Measurements from ENCODE around the gene TBL3.
A peak's percentile ranks its signal among the peaks of the same experiment; 100 is the strongest.

Gene TBL3

GRCh38 chr16:2004795-2005517 is 33.1 kb downstream of the TBL3 start:
- H3K9ac ChIP-seq (ENCODE audit: low read depth, low read length, poor library complexity, severe bottlenecking), result no peak overlapping the region
- no peak overlapping the region for H3K4me2 ChIP-seq (ENCODE audit: low read depth, low read length, poor library complexity, severe bottlenecking)
- H2AFZ ChIP-seq (ENCODE audit: low read length), result no peak overlapping the region
- H3K36me3 ChIP-seq (ENCODE audit: insufficient read depth, low read length), result peaks cover 26% of the 10 kb centered on the region; the same call in 1 of the 2 replicates
- H3K4me3 ChIP-seq (ENCODE audit: low read length, poor library complexity, severe bottlenecking), result no peak overlapping the region
- H3K27me3 ChIP-seq (ENCODE audit: insufficient read depth, low read length, poor library complexity, severe bottlenecking), result no peaks in the 10 kb centered on the region
- peaks cover 4% of the 10 kb centered on the region for H3K4me1 ChIP-seq (ENCODE audit: insufficient read depth, low read length, poor library complexity, severe bottlenecking)
- no peaks in the 10 kb centered on the region for H3K9me2 ChIP-seq (replicated peaks; ENCODE audit: low read depth, low read length)
- H4K20me1 ChIP-seq (ENCODE audit: insufficient read depth, low read length, poor library complexity, severe bottlenecking), result peaks cover 21% of the 10 kb centered on the region
- no peaks in the 10 kb centered on the region for H3F3A ChIP-seq (ENCODE audit: low read depth)
- H3K79me2 ChIP-seq (ENCODE audit: insufficient read depth, low read length), result peaks cover 55% of the 10 kb centered on the region
- no peak for TF ChIP-seq CTCF (conservative IDR thresholded peaks at IDR 0.05; ENCODE audit: low read length)
- no peak for TF ChIP-seq EZH2phosphoT487 (IDR thresholded peaks at IDR 0.05; ENCODE audit: borderline replicate concordance)
- H3K9me3 ChIP-seq (ENCODE audit: insufficient read depth, low read depth, low read length), result no peaks in the 10 kb centered on the region

GRCh38 chr16:2005646-2006045 is 33.8 kb downstream of the TBL3 start:
- Histone ChIP-seq H2AFZ (ENCODE audit: low read length) (no peak overlapping the region), H3K9me3 (ENCODE audit: insufficient read depth, low read depth, low read length) (no peaks in the 10 kb centered on the region), H3K4me1 (ENCODE audit: insufficient read depth, low read length, poor library complexity, severe bottlenecking) (peaks cover 10% of the 10 kb centered on the region), H3K79me2 (ENCODE audit: insufficient read depth, low read length) (peaks cover 55% of the 10 kb centered on the region), H3K36me3 (ENCODE audit: insufficient read depth, low read length) (peaks cover 25% of the 10 kb centered on the region; the same call in 1 of the 2 replicates), H3K27me3 (ENCODE audit: insufficient read depth, low read length, poor library complexity, severe bottlenecking) (no peaks in the 10 kb centered on the region), H3K4me2 (ENCODE audit: low read depth, low read length, poor library complexity, severe bottlenecking) (peak overlapping the region; percentile 95), H3K9ac (ENCODE audit: low read depth, low read length, poor library complexity, severe bottlenecking) (peak overlapping the region; percentile 17), H3F3A (ENCODE audit: low read depth) (no peaks in the 10 kb centered on the region), H3K9me2 (replicated peaks; ENCODE audit: low read depth, low read length) (no peaks in the 10 kb centered on the region), H4K20me1 (ENCODE audit: insufficient read depth, low read length, poor library complexity, severe bottlenecking) (peaks cover 21% of the 10 kb centered on the region), H3K4me3 (ENCODE audit: low read length, poor library complexity, severe bottlenecking) (no peak overlapping the region)
- TF ChIP-seq CTCF (conservative IDR thresholded peaks at IDR 0.05; ENCODE audit: low read length) (no peak), EZH2phosphoT487 (IDR thresholded peaks at IDR 0.05; ENCODE audit: borderline replicate concordance) (no peak)

- Histone ChIP-seq H3K79me2 (ENCODE audit: insufficient read depth, low read length) (peaks cover 55% of the 10 kb centered on the region), H3F3A (ENCODE audit: low read depth) (no peaks in the 10 kb centered on the region), H3K9me3 (ENCODE audit: insufficient read depth, low read depth, low read length) (no peaks in the 10 kb centered on the region), H3K9ac (ENCODE audit: low read depth, low read length, poor library complexity, severe bottlenecking) (peak overlapping the region; percentile 17), H3K27me3 (ENCODE audit: insufficient read depth, low read length, poor library complexity, severe bottlenecking) (no peaks in the 10 kb centered on the region), H3K9me2 (replicated peaks; ENCODE audit: low read depth, low read length) (no peaks in the 10 kb centered on the region), H3K36me3 (ENCODE audit: insufficient read depth, low read length) (peaks cover 19% of the 10 kb centered on the region; the same call in 1 of the 2 replicates), H4K20me1 (ENCODE audit: insufficient read depth, low read length, poor library complexity, severe bottlenecking) (peaks cover 21% of the 10 kb centered on the region), H3K4me2 (ENCODE audit: low read depth, low read length, poor library complexity, severe bottlenecking) (peak overlapping the region; percentile 95), H3K4me1 (ENCODE audit: insufficient read depth, low read length, poor library complexity, severe bottlenecking) (peaks cover 10% of the 10 kb centered on the region), H3K4me3 (ENCODE audit: low read length, poor library complexity, severe bottlenecking) (no peak overlapping the region), H2AFZ (ENCODE audit: low read length) (no peak overlapping the region)
- TF ChIP-seq CTCF (conservative IDR thresholded peaks at IDR 0.05; ENCODE audit: low read length), result no peak
- no peak for TF ChIP-seq EZH2phosphoT487 (IDR thresholded peaks at IDR 0.05; ENCODE audit: borderline replicate concordance)
These were observed 34.5 kb downstream of the TBL3 start for GRCh38 chr16:2006317-2006716.
